WTC11 (cell line): ENCODE data around the gene PNP. TPM values are rescaled to one million over a fixed set of nuclear protein-coding genes. Genes with fewer than 3 reads are reported as not detected.
A peak's percentile ranks its signal among the peaks of the same experiment; 100 is the strongest.

Source experiments
- ATF2 ChIP-seq: sonication (generic); formaldehyde crosslinking; IDR thresholded peaks from 2 replicates; pipeline ENCODE4 v1.8.1; 2022; ENCODE audit warnings: low read depth, missing genetic modification reagents, borderline replicate concordance
- CREB1 ChIP-seq: sonication (generic); formaldehyde crosslinking; IDR thresholded peaks from 2 replicates; pipeline ENCODE4 v1.8.0; 2023; ENCODE audit warnings: mild to moderate bottlenecking, missing genetic modification reagents
- ESRRA ChIP-seq: sonication (generic); formaldehyde crosslinking; IDR thresholded peaks from 2 replicates; pipeline ENCODE4 v1.8.1; 2022; ENCODE audit warnings: mild to moderate bottlenecking, missing genetic modification reagents, borderline replicate concordance
- ETV6 ChIP-seq: sonication (generic); formaldehyde crosslinking; IDR thresholded peaks from 2 replicates; pipeline ENCODE4 v1.8.1; 2022; ENCODE audit warnings: mild to moderate bottlenecking, missing genetic modification reagents
- FOXK1 ChIP-seq: sonication (generic); formaldehyde crosslinking; IDR thresholded peaks from 2 replicates; pipeline ENCODE4 v1.8.0; 2022; ENCODE audit warnings: mild to moderate bottlenecking, moderate library complexity, missing genetic modification reagents
- IRF2 ChIP-seq: sonication (generic); formaldehyde crosslinking; IDR thresholded peaks from 2 replicates; pipeline ENCODE4 v1.8.0; 2022; ENCODE audit warnings: low read depth, missing genetic modification reagents, borderline replicate concordance
- MAX ChIP-seq: sonication (generic); formaldehyde crosslinking; IDR thresholded peaks from 2 replicates; pipeline ENCODE4 v1.8.0; 2022; ENCODE audit warnings: mild to moderate bottlenecking, missing genetic modification reagents
- NR2C2 ChIP-seq: sonication (generic); formaldehyde crosslinking; IDR thresholded peaks from 2 replicates; pipeline ENCODE4 v1.8.0; 2022; ENCODE audit warnings: mild to moderate bottlenecking, missing genetic modification reagents
- RELA ChIP-seq: sonication (generic); formaldehyde crosslinking; IDR thresholded peaks from 2 replicates; pipeline ENCODE4 v1.8.1; 2022; ENCODE audit warnings: missing genetic modification reagents, mild to moderate bottlenecking, borderline replicate concordance
- SMAD3 ChIP-seq: sonication (generic); formaldehyde crosslinking; IDR thresholded peaks from 2 replicates; pipeline ENCODE4 v1.8.0; 2022; ENCODE audit warnings: missing genetic modification reagents, mild to moderate bottlenecking, borderline replicate concordance
- ZBTB21 ChIP-seq: sonication (generic); formaldehyde crosslinking; IDR thresholded peaks from 2 replicates; pipeline ENCODE4 v1.8.1; 2023; ENCODE audit warnings: mild to moderate bottlenecking, missing genetic modification reagents, borderline replicate concordance
- ZMAT4 ChIP-seq: fragments of 250-450 bp; sonication (Bioruptor Pico); IDR thresholded peaks from 2 replicates; pipeline ENCODE4 v1.9.0; 2021; ENCODE audit warnings: mild to moderate bottlenecking
- ZNF121 ChIP-seq: sonication (generic); formaldehyde crosslinking; IDR thresholded peaks from 2 replicates; pipeline ENCODE4 v1.8.0; 2023; ENCODE audit warnings: missing genetic modification reagents
- ZNF317 ChIP-seq: sonication (generic); formaldehyde crosslinking; IDR thresholded peaks from 2 replicates; pipeline ENCODE4 v1.8.1; 2023; ENCODE audit warnings: low read depth, mild to moderate bottlenecking, moderate library complexity, missing genetic modification reagents, borderline replicate concordance
- ZNF396 ChIP-seq: fragments of 250-450 bp; sonication (Bioruptor Pico); IDR thresholded peaks from 2 replicates; pipeline ENCODE4 v1.8.0; 2021; ENCODE audit warnings: mild to moderate bottlenecking, moderate library complexity, borderline replicate concordance
- total RNA-seq: library from RNA; stranded (reverse); gene quantifications from 3 replicates; pipeline ENCODE4 v1.2.3, GENCODE V29; 2021
- TF ChIP-seq, protein P1 (sequence below): sonication (generic); formaldehyde crosslinking; IDR thresholded peaks from 2 replicates; pipeline ENCODE4 v1.8.1; 2022; ENCODE audit warnings: low read depth, mild to moderate bottlenecking, moderate library complexity, missing genetic modification reagents, borderline replicate concordance
- TF ChIP-seq, protein P2 (sequence below): fragments of 200-600 bp; IDR thresholded peaks from 2 replicates; pipeline ENCODE4 v1.8.0; 2022; ENCODE audit warnings: antibody characterized with exemption
- TF ChIP-seq, protein P3 (sequence below): sonication (generic); formaldehyde crosslinking; conservative IDR thresholded peaks from 2 replicates; pipeline ENCODE4 v1.8.1; 2023; ENCODE audit warnings: mild to moderate bottlenecking, low read depth, missing genetic modification reagents, moderate library complexity
- TF ChIP-seq, protein P4 (sequence below): sonication (generic); formaldehyde crosslinking; IDR thresholded peaks from 2 replicates; pipeline ENCODE4 v1.8.1; 2023; ENCODE audit warnings: mild to moderate bottlenecking, missing genetic modification reagents
- TF ChIP-seq, protein P5 (sequence below): fragments of 250-450 bp; sonication (Bioruptor Pico); IDR thresholded peaks from 2 replicates; pipeline ENCODE4 v1.9.0; 2021; ENCODE audit warnings: moderate library complexity, mild to moderate bottlenecking, inconsistent platforms, borderline replicate concordance
- TF ChIP-seq, protein P6 (sequence below): fragments of 250-450 bp; sonication (Bioruptor Pico); IDR thresholded peaks from 2 replicates; pipeline ENCODE4 v2.1.2; 2022; ENCODE audit warnings: mild to moderate bottlenecking, moderate library complexity
- TF ChIP-seq, protein P7 (sequence below): sonication (generic); formaldehyde crosslinking; IDR thresholded peaks from 2 replicates; pipeline ENCODE4 v1.8.1; 2023; ENCODE audit warnings: mild to moderate bottlenecking, missing genetic modification reagents

The PNP gene
- total RNA-seq, 1 experiment from 2014 or later, result 95.8 TPM

- TF ChIP-seq ZNF317 (CRISPR knock-in tag) (no peak), ZMAT4 (CRISPR knock-in tag) (no peak), CREB1 (CRISPR knock-in tag) (no peak), ZNF121 (no peak), ESRRA (CRISPR knock-in tag) (0 out of 2 replicates have a peak, but pooled peaks have one; percentile 20), NR2C2 (CRISPR knock-in tag) (no peak), IRF2 (CRISPR knock-in tag) (no peak), ZBTB21 (no peak), ATF2 (CRISPR knock-in tag) (no peak), SMAD3 (CRISPR knock-in tag) (peak; percentile 50; the same call in 1 of the 2 replicates), ZNF396 (CRISPR knock-in tag) (no peak), ETV6 (no peak), FOXK1 (peak; percentile 84), MAX (CRISPR knock-in tag) (peak; percentile 97), RELA (CRISPR knock-in tag) (no peak)
- TF ChIP-seq, protein P1, sequence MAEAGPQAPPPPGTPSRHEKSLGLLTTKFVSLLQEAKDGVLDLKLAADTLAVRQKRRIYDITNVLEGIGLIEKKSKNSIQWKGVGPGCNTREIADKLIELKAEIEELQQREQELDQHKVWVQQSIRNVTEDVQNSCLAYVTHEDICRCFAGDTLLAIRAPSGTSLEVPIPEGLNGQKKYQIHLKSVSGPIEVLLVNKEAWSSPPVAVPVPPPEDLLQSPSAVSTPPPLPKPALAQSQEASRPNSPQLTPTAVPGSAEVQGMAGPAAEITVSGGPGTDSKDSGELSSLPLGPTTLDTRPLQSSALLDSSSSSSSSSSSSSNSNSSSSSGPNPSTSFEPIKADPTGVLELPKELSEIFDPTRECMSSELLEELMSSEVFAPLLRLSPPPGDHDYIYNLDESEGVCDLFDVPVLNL, result no peak
- TF ChIP-seq, protein P2, sequence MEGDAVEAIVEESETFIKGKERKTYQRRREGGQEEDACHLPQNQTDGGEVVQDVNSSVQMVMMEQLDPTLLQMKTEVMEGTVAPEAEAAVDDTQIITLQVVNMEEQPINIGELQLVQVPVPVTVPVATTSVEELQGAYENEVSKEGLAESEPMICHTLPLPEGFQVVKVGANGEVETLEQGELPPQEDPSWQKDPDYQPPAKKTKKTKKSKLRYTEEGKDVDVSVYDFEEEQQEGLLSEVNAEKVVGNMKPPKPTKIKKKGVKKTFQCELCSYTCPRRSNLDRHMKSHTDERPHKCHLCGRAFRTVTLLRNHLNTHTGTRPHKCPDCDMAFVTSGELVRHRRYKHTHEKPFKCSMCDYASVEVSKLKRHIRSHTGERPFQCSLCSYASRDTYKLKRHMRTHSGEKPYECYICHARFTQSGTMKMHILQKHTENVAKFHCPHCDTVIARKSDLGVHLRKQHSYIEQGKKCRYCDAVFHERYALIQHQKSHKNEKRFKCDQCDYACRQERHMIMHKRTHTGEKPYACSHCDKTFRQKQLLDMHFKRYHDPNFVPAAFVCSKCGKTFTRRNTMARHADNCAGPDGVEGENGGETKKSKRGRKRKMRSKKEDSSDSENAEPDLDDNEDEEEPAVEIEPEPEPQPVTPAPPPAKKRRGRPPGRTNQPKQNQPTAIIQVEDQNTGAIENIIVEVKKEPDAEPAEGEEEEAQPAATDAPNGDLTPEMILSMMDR, result no peak
- TF ChIP-seq, protein P3, sequence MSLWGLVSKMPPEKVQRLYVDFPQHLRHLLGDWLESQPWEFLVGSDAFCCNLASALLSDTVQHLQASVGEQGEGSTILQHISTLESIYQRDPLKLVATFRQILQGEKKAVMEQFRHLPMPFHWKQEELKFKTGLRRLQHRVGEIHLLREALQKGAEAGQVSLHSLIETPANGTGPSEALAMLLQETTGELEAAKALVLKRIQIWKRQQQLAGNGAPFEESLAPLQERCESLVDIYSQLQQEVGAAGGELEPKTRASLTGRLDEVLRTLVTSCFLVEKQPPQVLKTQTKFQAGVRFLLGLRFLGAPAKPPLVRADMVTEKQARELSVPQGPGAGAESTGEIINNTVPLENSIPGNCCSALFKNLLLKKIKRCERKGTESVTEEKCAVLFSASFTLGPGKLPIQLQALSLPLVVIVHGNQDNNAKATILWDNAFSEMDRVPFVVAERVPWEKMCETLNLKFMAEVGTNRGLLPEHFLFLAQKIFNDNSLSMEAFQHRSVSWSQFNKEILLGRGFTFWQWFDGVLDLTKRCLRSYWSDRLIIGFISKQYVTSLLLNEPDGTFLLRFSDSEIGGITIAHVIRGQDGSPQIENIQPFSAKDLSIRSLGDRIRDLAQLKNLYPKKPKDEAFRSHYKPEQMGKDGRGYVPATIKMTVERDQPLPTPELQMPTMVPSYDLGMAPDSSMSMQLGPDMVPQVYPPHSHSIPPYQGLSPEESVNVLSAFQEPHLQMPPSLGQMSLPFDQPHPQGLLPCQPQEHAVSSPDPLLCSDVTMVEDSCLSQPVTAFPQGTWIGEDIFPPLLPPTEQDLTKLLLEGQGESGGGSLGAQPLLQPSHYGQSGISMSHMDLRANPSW, result no peak
- TF ChIP-seq, protein P4, sequence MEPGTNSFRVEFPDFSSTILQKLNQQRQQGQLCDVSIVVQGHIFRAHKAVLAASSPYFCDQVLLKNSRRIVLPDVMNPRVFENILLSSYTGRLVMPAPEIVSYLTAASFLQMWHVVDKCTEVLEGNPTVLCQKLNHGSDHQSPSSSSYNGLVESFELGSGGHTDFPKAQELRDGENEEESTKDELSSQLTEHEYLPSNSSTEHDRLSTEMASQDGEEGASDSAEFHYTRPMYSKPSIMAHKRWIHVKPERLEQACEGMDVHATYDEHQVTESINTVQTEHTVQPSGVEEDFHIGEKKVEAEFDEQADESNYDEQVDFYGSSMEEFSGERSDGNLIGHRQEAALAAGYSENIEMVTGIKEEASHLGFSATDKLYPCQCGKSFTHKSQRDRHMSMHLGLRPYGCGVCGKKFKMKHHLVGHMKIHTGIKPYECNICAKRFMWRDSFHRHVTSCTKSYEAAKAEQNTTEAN, result no peak
- TF ChIP-seq, protein P5, sequence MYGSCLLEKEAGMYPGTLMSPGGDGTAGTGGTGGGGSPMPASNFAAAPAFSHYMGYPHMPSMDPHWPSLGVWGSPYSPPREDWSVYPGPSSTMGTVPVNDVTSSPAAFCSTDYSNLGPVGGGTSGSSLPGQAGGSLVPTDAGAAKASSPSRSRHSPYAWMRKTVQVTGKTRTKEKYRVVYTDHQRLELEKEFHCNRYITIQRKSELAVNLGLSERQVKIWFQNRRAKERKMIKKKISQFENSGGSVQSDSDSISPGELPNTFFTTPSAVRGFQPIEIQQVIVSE (CRISPR knock-in tag), result no peak
- TF ChIP-seq, protein P6, sequence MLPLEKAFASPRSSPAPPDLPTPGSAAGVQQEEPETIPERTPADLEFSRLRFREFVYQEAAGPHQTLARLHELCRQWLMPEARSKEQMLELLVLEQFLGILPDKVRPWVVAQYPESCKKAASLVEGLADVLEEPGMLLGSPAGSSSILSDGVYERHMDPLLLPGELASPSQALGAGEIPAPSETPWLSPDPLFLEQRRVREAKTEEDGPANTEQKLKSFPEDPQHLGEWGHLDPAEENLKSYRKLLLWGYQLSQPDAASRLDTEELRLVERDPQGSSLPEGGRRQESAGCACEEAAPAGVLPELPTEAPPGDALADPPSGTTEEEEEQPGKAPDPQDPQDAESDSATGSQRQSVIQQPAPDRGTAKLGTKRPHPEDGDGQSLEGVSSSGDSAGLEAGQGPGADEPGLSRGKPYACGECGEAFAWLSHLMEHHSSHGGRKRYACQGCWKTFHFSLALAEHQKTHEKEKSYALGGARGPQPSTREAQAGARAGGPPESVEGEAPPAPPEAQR (CRISPR knock-in tag), result no peak
- TF ChIP-seq, protein P7, sequence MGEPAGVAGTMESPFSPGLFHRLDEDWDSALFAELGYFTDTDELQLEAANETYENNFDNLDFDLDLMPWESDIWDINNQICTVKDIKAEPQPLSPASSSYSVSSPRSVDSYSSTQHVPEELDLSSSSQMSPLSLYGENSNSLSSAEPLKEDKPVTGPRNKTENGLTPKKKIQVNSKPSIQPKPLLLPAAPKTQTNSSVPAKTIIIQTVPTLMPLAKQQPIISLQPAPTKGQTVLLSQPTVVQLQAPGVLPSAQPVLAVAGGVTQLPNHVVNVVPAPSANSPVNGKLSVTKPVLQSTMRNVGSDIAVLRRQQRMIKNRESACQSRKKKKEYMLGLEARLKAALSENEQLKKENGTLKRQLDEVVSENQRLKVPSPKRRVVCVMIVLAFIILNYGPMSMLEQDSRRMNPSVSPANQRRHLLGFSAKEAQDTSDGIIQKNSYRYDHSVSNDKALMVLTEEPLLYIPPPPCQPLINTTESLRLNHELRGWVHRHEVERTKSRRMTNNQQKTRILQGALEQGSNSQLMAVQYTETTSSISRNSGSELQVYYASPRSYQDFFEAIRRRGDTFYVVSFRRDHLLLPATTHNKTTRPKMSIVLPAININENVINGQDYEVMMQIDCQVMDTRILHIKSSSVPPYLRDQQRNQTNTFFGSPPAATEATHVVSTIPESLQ, result no peak
Measured at GRCh38 chr14:20454516-20455354, 14.5 kb upstream of the PNP start, which contains the start of the genes APEX1 and OSGEP (continued).
